Stomach (tissue), 19 donors: Measurements from ENCODE around the gene MARCHF9. TPM values are rescaled to one million over a fixed set of nuclear protein-coding genes. Genes with fewer than 3 reads are reported as not detected.

ENCODE experiments used
- DNase-seq, 2 donors: peaks; one replicate each; pipeline versions ENCODE4 v3.0.0 to v3.0.0-alpha.2; 2013 to 2019
- H3K27ac ChIP-seq, 5 donors: fragments of 200-600 bp in 4 of 5; sonication (generic) in 4 of 5; one replicate each; pipeline ENCODE4 v1.5.1; 2013 to 2019; ENCODE audit warnings: mild to moderate bottlenecking in 1 of 5, moderate library complexity in 1 of 5
- H3K27me3 ChIP-seq, 3 donors: fragments of 200-600 bp; sonication (generic); one replicate each; pipeline ENCODE4 v1.5.1; 2017 to 2019; ENCODE audit warnings: mixed run types in 1 of 3
- H3K36me3 ChIP-seq, 4 donors: fragments of 200-600 bp; sonication (generic); 1 replicate in 3 of 4; 2 replicates in 1 of 4; pipeline ENCODE4 v1.5.1; 2016 to 2019
- H3K4me1 ChIP-seq, 4 donors: fragments of 200-600 bp; sonication (generic); one replicate each; pipeline ENCODE4 v1.5.1; 2016 to 2019
- H3K4me3 ChIP-seq, 4 donors: fragments of 200-600 bp; sonication (generic) in 3 of 4; one replicate each; pipeline ENCODE4 v1.5.1; 2016 to 2019; ENCODE audit warnings: mild to moderate bottlenecking in 1 of 4
- H3K9me3 ChIP-seq, 4 donors: fragments of 200-600 bp; sonication (generic); one replicate each; pipeline ENCODE4 v1.5.1; 2016 to 2019
- CTCF ChIP-seq, 7 experiments: fragments of 450-650 bp in 4 of 7; fragments of 200-600 bp in 3 of 7; sonication (generic) in 3 of 7; IDR thresholded peaks; one replicate each; pipeline ENCODE4 v1.5.1; 2016 to 2019; ENCODE audit warnings: antibody characterized with exemption in 7 of 7, control low read depth in 2 of 7, mild to moderate bottlenecking in 1 of 7
- EP300 ChIP-seq: sonication (generic); formaldehyde crosslinking; IDR thresholded peaks from one replicate; pipeline ENCODE4 v1.6.1; 2017; ENCODE audit warnings: antibody characterized with exemption
- POLR2A ChIP-seq, 4 donors: fragments of 450-650 bp; IDR thresholded peaks; one replicate each; pipeline ENCODE4 v1.6.1; 2016; ENCODE audit warnings: antibody characterized with exemption in 4 of 4, control low read depth in 2 of 4, mild to moderate bottlenecking in 1 of 4, moderate library complexity in 1 of 4
- POLR2AphosphoS5 ChIP-seq, 3 donors: sonication (generic); formaldehyde crosslinking; IDR thresholded peaks; one replicate each; pipeline ENCODE4 v1.6.1; 2016; ENCODE audit warnings: antibody characterized with exemption in 3 of 3
- WGBS, 5 donors: extraction: QIAGEN DNeasy Blood & Tissue Kit in 3 of 5; methylation state at CpG; one replicate each; pipeline versions ENCODE4 v1.1.5 to v1.1.7; 2013 to 2018; 5-methylcytosine and 5-hydroxymethylcytosine counted together
- intact Hi-C: fragments of 100-400 bp; cut with DNase I; formaldehyde crosslinking; loops from one replicate; pipeline ENCODE4 v1.15.1; 2023; ENCODE audit warnings: low total_unique reads
- long read RNA-seq, 10 donors: transcript quantifications; one replicate each; lab custom pipeline, GENCODE V29; 2026
- polyA plus RNA-seq, 3 donors: library from polyadenylated mRNA; stranded (reverse); fragments of 200-250 nt; gene quantifications; one replicate each; pipeline ENCODE4 v1.2.3, GENCODE V29; 2013
- total RNA-seq, 5 donors: library from RNA; depleted of rRNA; stranded (reverse); fragments of >200 nt; gene quantifications; one replicate each; pipeline versions ENCODE4 v1.1.0 to v1.2.3, GENCODE V29; 2014 to 2016
- donor health status: healthy with polysubstance abuse.
- donor health status: Bipolar disorder and iron deficiency.
- donor health status: healthy.

MARCHF9 gene
- total RNA-seq (10 to 100 TPM in 1 of 5 donors, 1 to 10 TPM in 4; 1.0 to 14.7 (median 8.7) TPM), polyA plus RNA-seq (10 to 100 TPM in 2 of 3 donors, 1 to 10 TPM in 1; 7.0 to 16.0 (median 14.7) TPM)
- long read RNA-seq, donor 1, transcript MARCH9-201 (4 exons, 2,982 nt) = major isoform, 5 of 6 reads
- long read RNA-seq, donor 1, partial matches to known transcripts = 0 of 6 reads
- long read RNA-seq, donor 1, other reads (novel, unspliced or antisense) = 0 of 6 reads
- long read RNA-seq, donor 2, transcript MARCH9-201 (4 exons, 2,982 nt) = major isoform, 6 of 9 reads
- long read RNA-seq, donor 2, partial matches to known transcripts = 0 of 9 reads
- long read RNA-seq, donor 2, other reads (novel, unspliced or antisense) = 0 of 9 reads
- long read RNA-seq, donor 3, partial matches to known transcripts = 0 of 4 reads
- long read RNA-seq, donor 3, other reads (novel, unspliced or antisense) = 0 of 4 reads
- long read RNA-seq, donor 4 = 0 reads
- long read RNA-seq, donor 5, transcript MARCH9-201 (4 exons, 2,982 nt) = major isoform, 5 of 9 reads
- long read RNA-seq, donor 5, partial matches to known transcripts = 0 of 9 reads
- long read RNA-seq, donor 5, other reads (novel, unspliced or antisense) = 0 of 9 reads
- long read RNA-seq, donor 6, transcript MARCH9-203 (2 exons, 830 nt) = minor isoform, 6 of 27 reads
- long read RNA-seq, donor 6, transcript MARCH9-201 (4 exons, 2,982 nt) = major isoform, 12 of 27 reads
- long read RNA-seq, donor 6, partial matches to known transcripts = 9 of 27 reads
- long read RNA-seq, donor 6, other reads (novel, unspliced or antisense) = 0 of 27 reads
- long read RNA-seq, donor 7, transcript MARCH9-201 (4 exons, 2,982 nt) = major isoform, 5 of 7 reads
- long read RNA-seq, donor 7, partial matches to known transcripts = 0 of 7 reads
- long read RNA-seq, donor 7, other reads (novel, unspliced or antisense) = 0 of 7 reads
- long read RNA-seq, donor 8, partial matches to known transcripts = 0 of 8 reads
- long read RNA-seq, donor 8, other reads (novel, unspliced or antisense) = 0 of 8 reads
- long read RNA-seq, donor 9, partial matches to known transcripts = 0 of 5 reads
- long read RNA-seq, donor 9, other reads (novel, unspliced or antisense) = 0 of 5 reads
- long read RNA-seq, donor 10, partial matches to known transcripts = 0 of 1 reads
- long read RNA-seq, donor 10, other reads (novel, unspliced or antisense) = 0 of 1 reads

GRCh38 chr12:57754411-57755193 lies at the start of gene MARCHF9:
Gene MARCHF9, plus strand, starts transcription at chr12:57755103. Its CDS starts 426 bp downstream, at chr12:57755529.
- no peaks in the 10 kb centered on the region for H3K9me3 ChIP-seq
- 1 to 3% (median 1%) methylated on average over 21 to 39 of the region's 41 CpGs for WGBS, 5 donors
- H3K27ac ChIP-seq = peak within 1 kb of the TSS; percentile 70 to 83 (median 80)
- peaks cover 27 to 53% (median 47%) of the 10 kb centered on the region in 4 donors for H3K4me1 ChIP-seq
- peak; percentile 72 to 93 for DNase-seq
- H3K36me3 ChIP-seq = peaks cover 7 to 34% (median 32%) of the 10 kb centered on the region in 4 donors
- TF ChIP-seq CTCF (IDR thresholded peaks at IDR 0.05) (peak in 1 of 7 experiments; percentile 4), POLR2A (IDR thresholded peaks at IDR 0.05) (no peak), EP300 (no peak), POLR2AphosphoS5 (IDR thresholded peaks at IDR 0.05) (peak in 1 of 3 donors; percentile 19)
- no peaks in the 10 kb centered on the region for H3K27me3 ChIP-seq
- intact Hi-C loops = no loop called here
- H3K4me3 ChIP-seq = peak within 1 kb of the TSS; percentile 66 to 88 (median 78)

- 82 to 99% (median 93%) methylated on average over 3 of the region's 3 CpGs for WGBS, 5 donors
- Histone ChIP-seq H3K4me3 (no peak overlapping the region), H3K4me1 (no peaks in the 10 kb centered on the region), H3K9me3 (peaks cover 0 to 15% (median 5%) of the 10 kb centered on the region in 4 donors), H3K36me3 (peaks cover 0 to 85% (median 75%) of the 10 kb centered on the region in 4 donors), H3K27me3 (no peaks in the 10 kb centered on the region), H3K27ac (no peak overlapping the region)
- intact Hi-C loops = no loop called here
- no peak for DNase-seq
- no peak for TF ChIP-seq EP300
- TF ChIP-seq POLR2A (IDR thresholded peaks at IDR 0.05) = no peak
- TF ChIP-seq POLR2AphosphoS5 (IDR thresholded peaks at IDR 0.05) = no peak
- no peak for TF ChIP-seq CTCF (IDR thresholded peaks at IDR 0.05)
Observed at GRCh38 chr12:57707250-57707649, 47.7 kb upstream of the MARCHF9 start.

GRCh38 chr12:57708296-57708695 lies 46.6 kb upstream of the MARCHF9 start:
- no peak for DNase-seq
- Histone ChIP-seq H3K4me3 (no peak overlapping the region), H3K27me3 (no peaks in the 10 kb centered on the region), H3K36me3 (peaks cover 0 to 85% (median 74%) of the 10 kb centered on the region in 4 donors), H3K9me3 (peaks cover 0 to 11% (median 4%) of the 10 kb centered on the region in 4 donors), H3K4me1 (no peaks in the 10 kb centered on the region), H3K27ac (no peak overlapping the region)
- TF ChIP-seq EP300 (no peak), POLR2AphosphoS5 (IDR thresholded peaks at IDR 0.05) (no peak), POLR2A (IDR thresholded peaks at IDR 0.05) (no peak)
- 84 to 95% (median 86%) methylated on average over 2 of the region's 2 CpGs for WGBS, 5 donors
- intact Hi-C loops = no loop called here

- Histone ChIP-seq H3K9me3 (no peaks in the 10 kb centered on the region), H3K27ac (no peak overlapping the region), H3K27me3 (no peaks in the 10 kb centered on the region), H3K4me3 (no peak overlapping the region), H3K36me3 (peaks cover 26 to 89% (median 77%) of the 10 kb centered on the region in 4 donors), H3K4me1 (no peaks in the 10 kb centered on the region)
- no peak for DNase-seq
- intact Hi-C loops = no loop called here
- no peak for TF ChIP-seq POLR2A (IDR thresholded peaks at IDR 0.05)
- no peak for TF ChIP-seq POLR2AphosphoS5 (IDR thresholded peaks at IDR 0.05)
- TF ChIP-seq EP300 = no peak
- TF ChIP-seq CTCF (IDR thresholded peaks at IDR 0.05) = no peak
- 88 to 97% (median 94%) methylated on average over 3 of the region's 3 CpGs for WGBS, 5 donors
Observed at GRCh38 chr12:57712701-57713100, 42.2 kb upstream of the MARCHF9 start.
